Amniotic stem cell (primary cell): ENCODE results near the gene TDP1.
A peak's percentile ranks its signal among the peaks of the same experiment; 100 is the strongest.

Experiments used
- DNase-seq: peaks from one replicate; lab custom pipeline; 2025; lab: John Stamatoyannopoulos, UW

Gene TDP1

DNA sequence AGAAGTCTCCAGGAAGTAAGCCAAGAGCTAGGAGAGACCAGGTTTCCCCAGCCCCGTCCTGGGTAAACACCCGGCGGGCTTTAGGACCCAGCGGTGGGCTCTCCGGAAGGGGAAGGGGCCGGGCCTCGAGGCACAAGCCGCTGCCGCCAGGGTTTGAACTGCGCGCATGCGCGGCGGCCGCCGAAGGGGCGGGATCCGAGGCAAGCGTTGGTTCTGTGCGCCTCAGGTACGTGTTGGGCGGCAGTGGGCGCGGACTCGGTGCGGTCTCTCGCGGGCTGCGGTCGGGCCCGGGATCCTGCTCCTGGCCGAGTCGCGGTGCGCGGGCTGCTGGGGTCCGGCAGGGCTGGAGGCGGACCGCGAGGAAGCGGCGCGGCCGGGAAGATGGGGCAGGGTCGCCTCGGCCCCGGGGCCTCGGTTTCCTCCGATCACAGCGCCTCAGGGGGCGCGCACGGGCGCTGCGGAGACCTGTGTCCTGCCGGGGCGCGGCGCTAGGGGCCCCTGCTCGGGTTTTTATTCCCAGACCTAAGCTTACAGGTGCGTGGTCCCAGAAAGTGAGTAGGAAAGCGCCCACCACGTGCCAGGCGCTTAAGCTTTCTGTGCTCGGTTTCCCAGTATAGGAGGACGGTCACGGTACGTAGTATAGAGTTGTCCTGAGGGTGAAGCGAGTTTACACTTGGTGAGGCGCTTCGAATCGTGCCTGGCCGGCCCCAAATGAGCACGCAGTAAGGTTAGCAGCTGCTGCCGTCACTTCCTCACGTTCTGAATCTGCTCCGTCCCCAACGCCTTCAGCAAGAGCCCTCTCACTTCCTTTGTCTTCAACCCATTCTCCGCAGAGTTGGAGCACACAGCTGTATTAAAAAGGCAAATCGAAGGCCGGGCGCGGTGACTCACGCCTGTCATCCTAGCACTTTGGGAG is at the start of gene TDP1:
TDP1 (plus strand) TSS at position 183 of the 916 bp plus-strand sequence. CDS start 7,188 bp downstream, outside the sequence.
- DNase-seq: peak; percentile 91

DNA sequence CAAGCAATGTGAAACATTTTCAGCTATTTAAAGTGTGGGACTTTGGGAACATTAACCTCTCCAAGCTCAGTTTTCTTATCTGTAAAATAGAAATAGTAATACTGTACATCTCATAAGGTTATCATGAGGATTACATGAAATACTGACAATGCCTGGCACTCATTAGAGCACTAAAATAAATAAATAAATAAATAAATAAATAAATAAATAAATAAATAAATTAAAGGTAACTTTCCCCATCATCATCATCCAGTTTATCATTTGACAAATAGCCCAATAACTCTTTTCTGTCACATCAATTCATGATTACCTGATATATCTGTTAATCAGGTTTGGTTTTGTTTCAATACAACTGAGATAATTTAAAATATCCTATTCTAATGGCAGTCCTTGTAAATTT is 49.7 kb upstream of the TDP1 start:
- no peak for DNase-seq

DNA sequence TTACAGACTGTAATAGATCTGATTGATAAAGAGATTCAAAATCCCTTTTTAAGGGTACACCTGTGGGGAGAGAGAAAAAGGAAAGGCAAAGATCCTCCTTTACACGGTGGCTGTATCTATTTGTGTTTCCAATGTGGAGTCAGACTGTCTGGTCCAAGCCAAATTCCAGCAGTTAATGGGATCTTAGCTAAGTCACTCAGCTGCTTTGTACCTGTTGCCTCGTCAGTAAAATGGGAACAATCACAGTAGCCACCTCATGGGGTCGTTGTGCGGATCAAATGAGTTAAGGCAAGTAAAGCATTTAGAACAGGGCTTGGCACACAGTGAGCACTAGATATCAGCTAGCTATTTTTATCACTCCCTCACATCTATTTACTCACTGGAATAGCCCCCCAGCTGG is 48.1 kb upstream of the TDP1 start:
- DNase-seq: no peak

DNA sequence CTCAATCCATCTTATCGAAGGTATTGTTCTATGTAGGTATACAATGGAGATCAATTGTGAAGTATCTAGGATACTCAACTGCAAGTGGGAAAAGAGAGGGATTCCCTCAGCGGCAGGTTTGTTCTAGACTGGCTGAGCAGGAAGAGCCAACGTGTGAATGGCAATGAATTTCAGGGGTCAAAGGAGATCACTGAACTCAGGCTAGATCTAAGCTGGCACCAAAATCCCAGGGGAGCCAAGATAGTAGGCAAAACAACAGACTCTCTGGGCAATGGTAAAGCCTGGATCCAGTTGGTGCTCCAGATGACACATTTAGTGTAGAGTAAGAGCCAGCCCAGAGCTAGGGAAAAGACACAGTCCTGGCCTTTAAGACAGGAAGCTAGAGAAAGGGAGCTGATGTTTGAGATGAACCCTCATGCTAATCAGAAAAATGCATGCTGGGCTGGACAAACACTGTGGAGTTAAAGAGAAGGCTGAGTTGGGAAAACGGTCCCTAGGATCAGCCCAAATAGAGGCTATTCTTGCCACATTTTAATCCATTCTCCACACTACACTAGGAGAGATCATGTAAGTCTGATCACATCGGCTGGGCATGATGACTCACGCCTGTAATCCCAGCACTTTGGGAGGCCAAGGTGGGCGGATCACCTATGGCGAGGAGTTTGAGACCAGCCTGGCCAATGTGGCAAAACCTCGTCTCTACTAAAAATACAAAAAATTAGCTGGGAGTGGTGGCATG is 46.8 kb upstream of the TDP1 start:
- DNase-seq: no peak

DNA sequence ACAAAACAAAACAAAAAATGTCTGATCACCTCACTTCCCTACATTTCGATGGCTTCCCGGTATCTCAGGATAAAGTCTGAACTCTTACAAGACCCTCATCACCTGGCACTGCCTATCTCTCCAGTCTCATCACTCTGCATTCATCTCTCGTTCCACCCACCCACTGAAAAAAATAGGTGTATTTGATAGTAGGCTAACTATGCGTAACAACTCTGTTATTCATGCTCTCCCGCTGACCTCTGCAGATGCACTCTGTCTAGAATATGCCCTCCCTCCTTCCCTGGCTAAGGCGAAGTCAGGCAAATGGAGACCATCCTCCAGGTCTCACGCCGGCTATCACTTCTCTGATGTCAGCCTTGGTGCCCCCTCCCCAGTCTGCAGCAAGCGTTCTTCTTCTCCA is 46.1 kb upstream of the TDP1 start:
- DNase-seq: no peak

DNA sequence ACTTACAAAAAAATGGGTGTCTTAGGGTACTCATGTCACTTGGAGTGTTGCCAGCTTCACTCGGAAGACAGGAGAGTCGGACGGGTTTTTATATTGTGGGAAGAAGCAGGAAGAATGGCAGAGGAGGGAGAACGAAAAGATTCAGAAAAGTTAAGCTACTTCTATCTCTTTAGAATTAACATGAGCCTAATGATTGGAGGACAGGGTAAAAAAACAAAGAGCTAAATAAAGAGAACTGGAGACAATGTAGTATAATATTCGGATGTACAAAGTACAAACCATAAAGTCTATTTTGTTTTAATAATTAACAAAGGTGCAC is 45.1 kb upstream of the TDP1 start:
- DNase-seq: no peak

DNA sequence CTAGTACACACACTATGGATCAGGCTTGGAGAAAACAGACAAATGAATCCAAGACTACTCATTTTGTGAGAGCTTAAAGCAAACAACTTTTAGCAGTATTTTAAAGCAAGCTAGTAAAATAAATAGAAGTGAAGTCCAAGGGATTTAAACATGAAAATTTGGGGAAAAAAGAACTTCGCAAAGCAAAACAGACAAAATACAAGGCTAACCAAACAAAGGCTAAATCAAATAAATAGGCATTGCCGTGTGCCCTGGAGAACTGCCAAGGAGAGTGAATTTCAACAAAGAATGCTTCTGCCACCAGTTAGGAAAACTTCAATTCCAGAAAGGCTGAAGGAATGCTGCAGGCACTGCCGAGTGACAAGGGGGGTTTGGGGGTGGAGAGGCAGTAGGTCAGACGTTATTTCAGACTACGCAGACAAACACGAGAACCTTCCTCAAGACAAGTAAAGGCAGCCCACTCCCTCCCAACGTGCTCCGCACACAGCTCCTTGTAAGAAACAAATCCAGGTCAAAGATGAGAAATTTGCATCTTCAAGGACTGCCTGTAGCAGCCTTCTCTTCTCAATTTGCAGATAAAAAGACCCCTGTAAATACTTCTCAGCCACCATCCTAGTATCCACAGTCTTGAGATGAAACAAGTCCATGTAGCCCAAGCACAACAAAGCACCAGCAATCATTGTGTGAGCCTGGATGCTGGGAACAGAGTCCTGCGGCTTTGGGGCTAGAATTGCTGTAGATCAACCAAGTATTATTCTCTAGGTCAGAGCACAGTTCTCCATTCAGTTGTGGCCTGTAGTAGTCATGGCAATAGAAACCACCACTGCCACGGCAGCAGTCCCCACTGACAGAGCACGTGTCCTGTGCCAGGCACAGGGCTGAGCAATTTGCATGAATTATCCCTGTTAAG is 44.5 kb upstream of the TDP1 start:
- DNase-seq: peak; percentile 57

DNA sequence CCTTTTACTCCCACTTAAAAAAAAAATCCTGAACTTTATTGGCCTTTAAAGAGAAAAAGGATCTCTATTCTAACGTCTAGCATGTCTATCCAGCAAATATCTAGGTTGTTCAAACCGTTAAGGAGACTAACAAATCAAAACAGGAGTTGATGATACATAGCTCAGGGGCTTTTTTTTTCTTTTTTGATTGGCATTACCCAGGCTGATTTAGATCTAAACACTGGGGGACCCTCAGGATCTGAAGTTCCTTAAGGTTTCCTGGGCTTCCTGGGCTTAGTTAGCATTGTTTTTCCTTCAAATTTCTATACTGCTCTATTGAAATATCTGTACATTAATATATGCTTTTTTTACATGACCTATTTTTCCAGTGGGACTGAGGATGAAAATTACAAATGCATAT is 43.5 kb upstream of the TDP1 start:
- DNase-seq: no peak

DNA sequence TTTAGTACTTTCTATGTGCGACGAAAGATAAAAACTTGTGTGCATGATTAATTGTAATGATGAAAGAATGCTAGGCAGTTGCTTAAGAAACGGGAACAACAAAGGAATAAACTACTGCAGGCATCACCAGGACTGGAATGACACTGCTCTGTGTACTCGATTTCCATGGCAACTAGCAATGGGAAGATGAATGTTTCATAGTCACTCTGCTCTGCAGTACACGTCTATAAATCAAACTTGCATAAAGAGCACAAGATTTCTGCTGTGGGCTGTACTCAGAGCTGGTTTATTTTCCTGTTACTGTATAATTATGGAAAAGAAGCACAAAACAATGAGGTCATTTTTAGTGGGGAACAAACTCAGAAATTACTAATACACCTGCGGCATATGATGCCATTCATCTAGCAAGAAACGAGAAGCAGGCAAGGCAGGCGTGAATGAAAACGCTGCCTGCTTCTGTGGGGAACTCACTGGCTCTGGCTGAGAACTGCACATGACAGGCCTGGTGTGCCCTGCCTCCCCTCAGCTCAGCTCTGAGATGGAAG is 43.0 kb upstream of the TDP1 start:
- DNase-seq: peak; percentile 90

DNA sequence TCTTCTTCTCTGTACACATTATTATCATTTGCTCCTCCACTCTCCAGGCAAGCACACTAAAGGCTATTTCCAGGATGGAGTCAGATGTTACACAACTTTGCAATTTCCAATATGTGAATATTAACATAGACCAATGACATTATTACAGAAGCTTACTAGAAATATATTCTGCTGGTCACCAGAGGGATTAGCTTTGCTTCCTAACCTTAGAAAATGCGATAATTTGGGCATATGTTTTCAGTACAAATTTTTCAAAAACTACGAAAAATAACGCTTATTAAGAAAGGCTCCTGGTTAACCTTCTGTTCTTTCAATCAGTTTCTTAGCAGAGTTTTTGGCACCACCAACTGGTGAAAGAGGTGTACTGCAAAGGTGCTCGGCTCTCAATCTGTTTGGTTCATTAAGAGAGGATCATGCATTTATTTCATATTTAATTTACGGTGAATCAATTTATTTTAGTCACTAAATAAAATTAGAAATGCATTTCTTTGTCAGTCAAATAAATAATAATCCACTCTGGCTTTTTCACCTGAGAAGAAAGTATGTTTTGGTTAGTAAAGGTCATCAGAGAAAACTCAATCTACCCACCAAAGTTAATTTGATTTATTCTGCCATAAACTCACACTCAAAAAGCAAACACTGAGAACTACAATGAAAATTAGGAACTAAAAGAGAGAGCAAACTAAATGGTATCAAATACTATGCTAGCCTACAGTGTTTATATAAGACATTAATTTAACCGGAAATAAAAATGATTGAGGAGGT is 40.4 kb upstream of the TDP1 start:
- DNase-seq: peak; percentile 37

DNA sequence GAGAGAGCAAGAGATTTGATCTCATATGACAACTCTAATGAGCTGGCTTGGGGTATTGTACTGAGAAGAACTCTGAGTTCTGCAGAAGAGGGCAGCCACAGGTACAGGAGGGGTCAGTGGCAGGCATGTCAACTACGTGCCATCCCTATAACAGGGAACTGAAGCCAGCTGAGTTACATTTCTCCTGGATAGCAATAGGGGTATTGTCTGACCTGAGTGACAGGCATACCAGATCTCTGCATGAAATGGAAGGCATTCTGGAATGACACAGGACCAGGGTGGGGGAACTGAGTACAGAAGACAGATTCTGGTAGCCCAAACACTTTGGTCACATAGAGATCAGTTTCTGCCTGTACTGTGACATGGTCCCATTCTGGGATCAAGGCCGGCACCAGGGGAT is 37.0 kb upstream of the TDP1 start:
- no peak for DNase-seq

DNA sequence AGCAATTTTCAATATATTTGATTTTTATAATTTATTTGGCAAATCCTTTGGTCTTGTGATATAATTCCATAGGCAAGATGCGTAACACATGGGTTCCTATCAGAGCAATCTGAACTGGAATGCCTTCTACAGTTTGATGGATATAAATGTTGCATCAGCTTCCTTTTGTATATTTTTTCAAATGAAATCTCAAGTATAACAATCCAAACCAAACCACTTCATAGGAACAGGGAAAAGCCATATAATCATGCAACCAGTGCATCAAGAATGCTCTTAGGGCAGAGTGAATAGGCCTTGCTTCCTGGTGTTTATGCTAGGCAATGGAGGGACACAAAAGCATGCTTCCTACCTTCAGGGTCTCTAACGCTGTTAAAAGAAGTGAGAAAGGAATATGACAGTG is 35.7 kb upstream of the TDP1 start:
- DNase-seq: no peak

DNA sequence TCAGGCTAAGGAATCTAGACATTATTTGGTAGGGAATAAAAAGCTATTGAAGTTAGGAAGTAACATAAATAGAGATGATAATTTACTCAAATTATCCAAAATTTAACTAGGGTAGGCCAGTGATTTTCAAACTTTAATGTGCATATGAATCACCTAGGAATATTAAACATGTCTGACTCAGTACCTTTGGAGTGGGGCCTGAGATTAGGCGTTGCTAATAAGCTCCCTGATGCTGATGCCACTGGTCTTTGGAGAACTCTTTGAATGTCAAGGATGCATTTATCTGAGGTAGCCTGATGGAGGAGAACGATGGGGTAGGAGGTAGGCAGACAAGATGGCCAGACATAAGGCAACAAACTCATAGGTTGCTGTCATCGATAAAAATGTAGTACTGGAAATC is 34.4 kb upstream of the TDP1 start:
- no peak for DNase-seq

DNA sequence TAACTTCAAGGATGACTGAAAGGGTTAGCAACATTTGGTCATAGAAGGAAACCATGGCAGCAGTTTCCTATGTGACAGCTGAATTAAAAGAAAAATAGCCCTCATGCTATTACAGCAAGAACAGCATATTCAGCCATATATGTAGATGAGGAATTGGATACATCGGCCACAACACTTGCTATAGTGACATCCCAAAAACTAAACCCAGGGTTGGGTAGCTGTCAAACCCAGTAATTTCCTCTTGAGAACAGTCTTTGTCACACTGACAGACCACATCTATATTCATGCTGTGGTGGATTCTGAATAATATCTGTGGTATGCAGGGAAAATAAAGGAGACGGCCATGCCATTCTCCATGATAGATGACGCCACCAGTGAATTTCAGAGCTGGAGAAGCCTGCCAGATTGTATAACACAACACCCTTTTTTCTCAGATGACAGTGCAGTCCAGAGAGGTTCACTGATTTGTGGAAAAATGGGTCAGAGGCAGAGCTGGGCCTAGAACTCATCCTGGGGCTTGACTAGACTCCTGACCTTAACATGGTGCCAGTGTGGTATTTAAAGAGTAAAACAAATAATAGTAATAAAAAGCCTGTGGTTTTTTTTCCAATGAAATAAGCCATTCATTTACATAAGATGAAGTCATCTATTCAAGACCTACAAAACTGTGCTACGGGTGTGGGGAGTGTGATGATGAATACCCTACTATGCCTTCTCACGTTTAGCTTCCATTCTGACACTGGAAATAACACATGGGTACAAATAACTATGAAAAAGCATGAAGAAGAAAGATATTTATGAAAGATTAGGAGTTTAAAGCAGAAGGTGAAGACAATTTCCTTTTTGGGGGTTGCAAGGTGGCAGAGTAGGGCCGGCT is 33.5 kb upstream of the TDP1 start:
- DNase-seq: peak; percentile 72

DNA sequence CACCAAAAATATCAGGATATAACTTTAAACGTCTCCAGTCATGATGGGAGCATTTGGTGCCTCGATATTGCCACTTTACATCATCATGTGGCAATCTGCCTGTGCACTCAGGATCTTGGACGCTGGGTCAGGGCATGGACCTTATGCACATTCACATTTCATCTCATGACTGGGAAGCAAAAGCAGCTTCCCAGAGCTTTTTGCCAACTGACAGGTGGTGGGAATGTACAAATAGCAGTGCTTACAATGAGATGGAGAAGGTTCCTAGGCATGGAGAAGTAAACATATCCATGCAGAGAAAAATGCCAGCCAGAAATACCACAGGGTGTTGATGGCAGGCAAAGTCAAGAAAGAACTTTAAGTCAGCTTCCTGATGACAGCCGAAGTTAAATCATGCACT is 31.5 kb upstream of the TDP1 start:
- no peak for DNase-seq

DNA sequence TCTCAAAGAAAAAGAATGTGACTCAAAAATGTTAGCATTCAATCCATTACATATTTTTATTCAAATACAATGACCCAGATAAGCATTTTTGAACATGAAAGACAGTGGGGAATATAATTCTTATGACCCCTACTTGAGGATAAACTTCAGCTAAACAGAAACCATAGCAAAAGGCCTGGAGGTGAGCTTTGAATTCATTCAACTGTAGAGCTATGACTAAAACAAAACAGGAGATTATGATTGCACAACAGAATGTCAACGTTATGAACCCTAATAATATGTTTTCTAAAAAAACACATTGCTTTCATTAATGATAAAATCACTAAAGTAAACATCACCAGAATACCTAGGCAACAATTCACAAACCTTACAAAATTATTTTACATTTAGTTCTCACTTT is 29.0 kb upstream of the TDP1 start:
- DNase-seq: no peak

DNA sequence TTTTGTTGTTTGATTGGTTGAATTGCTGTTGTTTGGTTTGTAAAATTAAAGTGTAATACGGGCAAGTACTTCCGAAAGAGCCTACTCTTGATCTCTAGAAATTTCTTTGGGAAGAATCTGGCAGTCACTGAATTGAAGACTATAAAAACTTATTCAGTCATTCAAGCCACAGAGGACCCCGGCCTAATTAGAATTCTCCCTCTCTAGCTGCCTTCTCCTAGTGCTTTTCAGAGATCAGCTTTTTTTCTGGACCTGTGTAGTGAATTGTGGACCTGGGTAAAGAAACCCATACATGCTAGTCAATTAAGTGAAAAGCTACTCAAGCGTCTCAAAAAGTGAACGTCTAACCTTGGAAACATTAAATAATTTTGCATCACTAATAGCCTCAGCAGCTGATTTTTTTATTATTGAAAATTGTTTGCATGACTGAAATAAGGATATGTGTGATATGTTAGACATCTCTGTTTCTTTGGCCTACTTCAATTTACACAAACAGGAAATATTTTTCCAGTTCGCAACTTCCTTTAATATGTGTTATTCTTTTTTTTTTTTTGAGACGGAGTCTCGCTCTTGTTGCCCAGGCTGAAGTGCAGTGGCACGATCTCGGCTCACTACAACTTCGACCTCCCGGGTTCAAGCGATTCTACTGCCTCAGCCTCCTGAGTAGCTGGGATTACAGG is 28.4 kb upstream of the TDP1 start:
- DNase-seq: no peak

DNA sequence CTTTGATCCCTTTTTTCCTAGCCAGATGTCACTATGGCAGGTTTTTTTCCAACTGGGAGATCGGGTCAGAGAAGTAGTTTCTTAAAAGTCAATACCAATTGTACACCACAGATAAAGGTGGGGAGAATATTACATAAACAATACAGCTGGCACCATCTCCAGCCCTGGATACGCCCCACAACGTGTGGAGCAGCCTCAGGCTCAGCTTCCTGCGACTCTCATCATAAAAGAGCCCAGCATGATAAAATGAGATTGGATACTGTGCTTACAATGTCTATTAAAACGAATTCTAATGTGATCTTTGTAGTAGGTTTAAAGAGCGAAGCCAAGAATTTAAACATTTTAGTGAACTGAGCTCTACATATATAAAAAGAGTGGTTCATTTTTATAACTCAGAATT is 22.7 kb upstream of the TDP1 start:
- no peak for DNase-seq

DNA sequence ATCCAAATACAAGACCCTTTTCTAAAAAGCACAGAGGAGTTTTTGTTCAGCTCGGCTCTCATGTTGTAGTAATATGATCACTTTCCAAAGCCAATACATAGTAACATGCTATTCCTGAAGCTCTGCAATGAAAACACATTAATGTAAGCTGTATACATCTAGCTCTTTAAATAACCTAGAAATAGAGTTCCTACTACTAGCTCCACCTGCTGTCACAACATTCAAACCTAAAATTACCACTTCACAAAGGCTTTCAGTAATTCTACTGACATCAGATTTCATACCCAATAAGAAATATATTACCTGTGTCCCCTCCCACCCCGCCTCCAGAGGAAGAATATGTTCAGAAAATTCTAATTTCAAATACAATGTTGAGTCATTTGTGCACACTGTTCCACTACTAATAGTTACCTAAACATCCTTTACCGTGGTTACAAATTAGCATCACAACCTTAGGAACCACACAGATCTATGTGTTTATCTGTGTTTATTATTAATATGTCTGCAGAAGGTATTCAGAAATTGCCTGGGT is 19.0 kb upstream of the TDP1 start:
- no peak for DNase-seq
